ENCODE results near the gene SHISAL1.

SHISAL1 gene

GRCh38 chr22:44220727-44221680, 91.7 kb downstream of the SHISAL1 start:
- H3K27ac Mint-ChIP-seq = no peak overlapping the region
- no peaks in the 10 kb centered on the region for H3K36me3 Mint-ChIP-seq (ENCODE audit: low read depth)
- no peak overlapping the region for H3K4me3 Mint-ChIP-seq
- H3K4me1 Mint-ChIP-seq (ENCODE audit: low read depth) = no peaks in the 10 kb centered on the region
- peaks cover 10% of the 10 kb centered on the region for H3K27me3 Mint-ChIP-seq
- H3K9me3 Mint-ChIP-seq = no peaks in the 10 kb centered on the region

- no peaks in the 10 kb centered on the region for H3K27me3 Mint-ChIP-seq
- no peaks in the 10 kb centered on the region for H3K9me3 Mint-ChIP-seq
- H3K27ac Mint-ChIP-seq = no peak overlapping the region
- H3K4me3 Mint-ChIP-seq = no peak overlapping the region
- H3K36me3 Mint-ChIP-seq (ENCODE audit: low read depth) = no peaks in the 10 kb centered on the region
- no peaks in the 10 kb centered on the region for H3K4me1 Mint-ChIP-seq (ENCODE audit: low read depth)
Observed at GRCh38 chr22:44219101-44219870, 93.5 kb downstream of the SHISAL1 start.

GRCh38 chr22:44218071-44218470, 94.7 kb downstream of the SHISAL1 start:
- Mint-ChIP-seq H3K9me3 (no peaks in the 10 kb centered on the region), H3K27me3 (no peaks in the 10 kb centered on the region)

GRCh38 chr22:44217346-44217745, 95.4 kb downstream of the SHISAL1 start:
- Mint-ChIP-seq H3K36me3 (ENCODE audit: low read depth) (no peaks in the 10 kb centered on the region), H3K4me1 (ENCODE audit: low read depth) (no peaks in the 10 kb centered on the region), H3K27ac (no peak overlapping the region), H3K4me3 (no peak overlapping the region), H3K9me3 (no peaks in the 10 kb centered on the region), H3K27me3 (no peaks in the 10 kb centered on the region)

More at GRCh38 chr22:44218071-44218470, 94.7 kb downstream of the SHISAL1 start:
- H3K4me1 Mint-ChIP-seq (ENCODE audit: low read depth) = no peaks in the 10 kb centered on the region
- no peak overlapping the region for H3K27ac Mint-ChIP-seq
- no peak overlapping the region for H3K4me3 Mint-ChIP-seq
- no peaks in the 10 kb centered on the region for H3K36me3 Mint-ChIP-seq (ENCODE audit: low read depth)

GRCh38 chr22:44215287-44215686, 97.5 kb downstream of the SHISAL1 start:
- peaks cover 9% of the 10 kb centered on the region for H3K36me3 Mint-ChIP-seq (ENCODE audit: low read depth)
- H3K9me3 Mint-ChIP-seq = peaks cover 6% of the 10 kb centered on the region
- no peaks in the 10 kb centered on the region for H3K4me1 Mint-ChIP-seq (ENCODE audit: low read depth)
- H3K27ac Mint-ChIP-seq = no peak overlapping the region
- no peaks in the 10 kb centered on the region for H3K27me3 Mint-ChIP-seq
- no peak overlapping the region for H3K4me3 Mint-ChIP-seq

GRCh38 chr22:44214764-44215163, 98.0 kb downstream of the SHISAL1 start:
- H3K4me3 Mint-ChIP-seq = no peak overlapping the region
- H3K27ac Mint-ChIP-seq = no peak overlapping the region
- H3K36me3 Mint-ChIP-seq (ENCODE audit: low read depth) = peaks cover 14% of the 10 kb centered on the region

GRCh38 chr22:44214187-44214586, 98.6 kb downstream of the SHISAL1 start:
- Mint-ChIP-seq H3K4me3 (no peak overlapping the region), H3K9me3 (peaks cover 16% of the 10 kb centered on the region), H3K4me1 (ENCODE audit: low read depth) (no peaks in the 10 kb centered on the region), H3K27me3 (no peaks in the 10 kb centered on the region), H3K36me3 (ENCODE audit: low read depth) (peaks cover 19% of the 10 kb centered on the region), H3K27ac (no peak overlapping the region)

More at GRCh38 chr22:44214764-44215163, 98.0 kb downstream of the SHISAL1 start:
- Mint-ChIP-seq H3K27me3 (no peaks in the 10 kb centered on the region), H3K4me1 (ENCODE audit: low read depth) (no peaks in the 10 kb centered on the region), H3K9me3 (peaks cover 11% of the 10 kb centered on the region)

GRCh38 chr22:44213489-44214043, 99.2 kb downstream of the SHISAL1 start:
- no peak overlapping the region for H3K4me3 Mint-ChIP-seq
- H3K9me3 Mint-ChIP-seq = peaks cover 20% of the 10 kb centered on the region
- no peak overlapping the region for H3K27ac Mint-ChIP-seq
- no peaks in the 10 kb centered on the region for H3K27me3 Mint-ChIP-seq
- H3K4me1 Mint-ChIP-seq (ENCODE audit: low read depth) = peaks cover 6% of the 10 kb centered on the region
- H3K36me3 Mint-ChIP-seq (ENCODE audit: low read depth) = peaks cover 24% of the 10 kb centered on the region

GRCh38 chr22:44212936-44213335, 99.8 kb downstream of the SHISAL1 start:
- Mint-ChIP-seq H3K27ac (no peak overlapping the region), H3K9me3 (peaks cover 20% of the 10 kb centered on the region), H3K27me3 (no peaks in the 10 kb centered on the region), H3K36me3 (ENCODE audit: low read depth) (peaks cover 24% of the 10 kb centered on the region), H3K4me3 (no peak overlapping the region), H3K4me1 (ENCODE audit: low read depth) (peaks cover 11% of the 10 kb centered on the region)

GRCh38 chr22:44211946-44212930, 100.5 kb downstream of the SHISAL1 start:
- peaks cover 20% of the 10 kb centered on the region for H3K9me3 Mint-ChIP-seq
- H3K36me3 Mint-ChIP-seq (ENCODE audit: low read depth) = peaks cover 24% of the 10 kb centered on the region
- no peak overlapping the region for H3K27ac Mint-ChIP-seq
- H3K4me1 Mint-ChIP-seq (ENCODE audit: low read depth) = peaks cover 13% of the 10 kb centered on the region
- H3K27me3 Mint-ChIP-seq = no peaks in the 10 kb centered on the region
- no peak overlapping the region for H3K4me3 Mint-ChIP-seq

- Mint-ChIP-seq H3K4me3 (no peak overlapping the region), H3K27me3 (no peaks in the 10 kb centered on the region), H3K36me3 (ENCODE audit: low read depth) (peaks cover 24% of the 10 kb centered on the region), H3K27ac (no peak overlapping the region), H3K4me1 (ENCODE audit: low read depth) (peaks cover 13% of the 10 kb centered on the region), H3K9me3 (peaks cover 20% of the 10 kb centered on the region)
Observed at GRCh38 chr22:44211256-44211945, 101.3 kb downstream of the SHISAL1 start.

- no peak overlapping the region for H3K4me3 Mint-ChIP-seq
- H3K27ac Mint-ChIP-seq = no peak overlapping the region
- H3K4me1 Mint-ChIP-seq (ENCODE audit: low read depth) = peaks cover 13% of the 10 kb centered on the region
- H3K9me3 Mint-ChIP-seq = peaks cover 20% of the 10 kb centered on the region
- peaks cover 24% of the 10 kb centered on the region for H3K36me3 Mint-ChIP-seq (ENCODE audit: low read depth)
- no peaks in the 10 kb centered on the region for H3K27me3 Mint-ChIP-seq
Observed at GRCh38 chr22:44210722-44211121, 102.0 kb downstream of the SHISAL1 start.

GRCh38 chr22:44209343-44209742, 103.4 kb downstream of the SHISAL1 start:
- H3K4me1 Mint-ChIP-seq (ENCODE audit: low read depth) = peaks cover 13% of the 10 kb centered on the region
- no peak overlapping the region for H3K4me3 Mint-ChIP-seq
- no peaks in the 10 kb centered on the region for H3K27me3 Mint-ChIP-seq
- H3K27ac Mint-ChIP-seq = no peak overlapping the region
- H3K36me3 Mint-ChIP-seq (ENCODE audit: low read depth) = peaks cover 24% of the 10 kb centered on the region
- H3K9me3 Mint-ChIP-seq = peaks cover 20% of the 10 kb centered on the region

GRCh38 chr22:44207981-44208317, 104.8 kb downstream of the SHISAL1 start:
- Mint-ChIP-seq H3K27ac (peak overlapping the region; percentile 61), H3K36me3 (ENCODE audit: low read depth) (peaks cover 27% of the 10 kb centered on the region), H3K9me3 (peaks cover 20% of the 10 kb centered on the region), H3K4me1 (ENCODE audit: low read depth) (peaks cover 13% of the 10 kb centered on the region), H3K4me3 (no peak overlapping the region), H3K27me3 (no peaks in the 10 kb centered on the region)

Measured in stimulated activated naive CD8-positive, alpha-beta T cell treated with anti-CD3 and anti-CD28 coated beads, Interleukin-15, Interleukin-2, amounts not matched to agents 100 ng/mL and 50 ng/mL, for 24 hours (primary cell).